HepG2 (cell line): ENCODE data around the gene PASD1. TPM values are rescaled to one million over a fixed set of nuclear protein-coding genes. Genes with fewer than 3 reads are reported as not detected.

ENCODE experiments used
- ZSCAN9 ChIP-seq: IDR thresholded peaks from 2 replicates; pipeline ENCODE4 v1.6.1; 2016; ENCODE audit warnings: borderline replicate concordance
- polyA plus RNA-seq, 8 experiments: library from polyadenylated mRNA; depleted of rRNA in 3 of 8; stranded (reverse) in 7 of 8; unstranded in 1 of 8; fragments of >200 nt; fragmentation: Illumina TruSeq in 4 of 8; extraction: Trizol in 4 of 8; gene quantifications; 2 replicates each; pipeline versions ENCODE4 v1.2.1 to v1.2.3, GENCODE V29; 2011 to 2016; ENCODE audit warnings: low read depth in 4 of 8, missing spikeins in 1 of 8, mixed read lengths in 1 of 8; ENCODE audit not compliant: insufficient read depth in 1 of 8
- total RNA-seq, 5 experiments: library from RNA; depleted of rRNA; stranded (reverse); fragments of >200 nt; fragmentation: Illumina TruSeq; extraction: Trizol; gene quantifications; 2 replicates each; pipeline ENCODE4 v1.2.3, GENCODE V29; 2016; ENCODE audit warnings: low read depth in 1 of 5
- TF ChIP-seq, protein P1 (sequence below), 2 experiments: sonication (generic) in 1 of 2; formaldehyde crosslinking in 1 of 2; IDR thresholded peaks; 2 replicates each; pipeline versions ENCODE4 v1.4.0 to v1.6.1; 2016 to 2020; ENCODE audit warnings: borderline replicate concordance in 1 of 2, low read depth in 1 of 2, mild to moderate bottlenecking in 1 of 2, missing genetic modification reagents in 1 of 2
- TF ChIP-seq, protein P2 (sequence below): sonication (generic); formaldehyde crosslinking; IDR thresholded peaks from 2 replicates; pipeline ENCODE4 v1.4.0; 2020; ENCODE audit warnings: missing genetic modification reagents, mild to moderate bottlenecking, borderline replicate concordance
- TF ChIP-seq, protein P3 (sequence below): IDR thresholded peaks from 2 replicates; pipeline ENCODE4 v1.6.1; 2018; ENCODE audit warnings: missing genetic modification reagents
- TF ChIP-seq, protein P4 (sequence below): sonication (generic); formaldehyde crosslinking; IDR thresholded peaks from 2 replicates; pipeline ENCODE4 v1.5.0; 2020; ENCODE audit warnings: mild to moderate bottlenecking, missing genetic modification reagents, borderline replicate concordance

PASD1 gene
- total and polyA plus RNA-seq, 2 of the 13 experiments (the other 11 are each of a cell fraction or from before 2014, with no cell fraction given) = not detected

DNA sequence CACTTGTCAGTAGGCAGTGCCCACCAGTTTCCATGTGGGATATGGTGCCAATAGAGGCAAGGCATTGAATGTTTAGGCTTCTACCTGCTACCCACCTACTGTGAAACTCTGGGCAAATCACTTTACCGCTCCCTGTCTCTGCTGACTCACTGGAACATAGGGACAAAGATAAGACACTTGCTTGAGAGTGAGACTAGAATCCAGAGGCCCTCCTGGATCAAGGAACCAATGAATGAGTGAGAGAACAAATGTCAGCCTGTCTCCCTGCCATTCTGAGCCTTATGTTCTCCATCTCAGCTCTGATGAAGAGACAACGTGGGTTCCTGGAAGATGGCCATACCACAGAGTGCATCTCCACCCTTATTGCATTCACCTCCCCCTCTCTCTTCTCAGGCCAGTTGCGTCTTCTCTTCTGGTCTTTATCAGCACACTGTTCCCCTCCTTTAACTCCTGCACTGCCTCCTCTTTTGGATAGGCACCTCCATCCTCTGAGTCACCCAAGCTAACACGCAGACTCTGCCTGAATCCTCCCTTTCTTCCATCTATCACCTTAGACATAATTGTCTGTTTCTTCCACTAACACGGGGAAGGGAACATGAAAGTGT is 116.4 kb downstream of the PASD1 start (continued):
- TF ChIP-seq, protein P1, sequence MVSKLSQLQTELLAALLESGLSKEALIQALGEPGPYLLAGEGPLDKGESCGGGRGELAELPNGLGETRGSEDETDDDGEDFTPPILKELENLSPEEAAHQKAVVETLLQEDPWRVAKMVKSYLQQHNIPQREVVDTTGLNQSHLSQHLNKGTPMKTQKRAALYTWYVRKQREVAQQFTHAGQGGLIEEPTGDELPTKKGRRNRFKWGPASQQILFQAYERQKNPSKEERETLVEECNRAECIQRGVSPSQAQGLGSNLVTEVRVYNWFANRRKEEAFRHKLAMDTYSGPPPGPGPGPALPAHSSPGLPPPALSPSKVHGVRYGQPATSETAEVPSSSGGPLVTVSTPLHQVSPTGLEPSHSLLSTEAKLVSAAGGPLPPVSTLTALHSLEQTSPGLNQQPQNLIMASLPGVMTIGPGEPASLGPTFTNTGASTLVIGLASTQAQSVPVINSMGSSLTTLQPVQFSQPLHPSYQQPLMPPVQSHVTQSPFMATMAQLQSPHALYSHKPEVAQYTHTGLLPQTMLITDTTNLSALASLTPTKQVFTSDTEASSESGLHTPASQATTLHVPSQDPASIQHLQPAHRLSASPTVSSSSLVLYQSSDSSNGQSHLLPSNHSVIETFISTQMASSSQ (IDR thresholded peaks at IDR 0.05; ENCODE audit: low read depth) = no peak
- TF ChIP-seq, protein P1 (CRISPR knock-in tag; IDR thresholded peaks at IDR 0.05; ENCODE audit: borderline replicate concordance) = no peak
- no peak for TF ChIP-seq ZSCAN9 (CRISPR knock-in tag)
- TF ChIP-seq, protein P2, sequence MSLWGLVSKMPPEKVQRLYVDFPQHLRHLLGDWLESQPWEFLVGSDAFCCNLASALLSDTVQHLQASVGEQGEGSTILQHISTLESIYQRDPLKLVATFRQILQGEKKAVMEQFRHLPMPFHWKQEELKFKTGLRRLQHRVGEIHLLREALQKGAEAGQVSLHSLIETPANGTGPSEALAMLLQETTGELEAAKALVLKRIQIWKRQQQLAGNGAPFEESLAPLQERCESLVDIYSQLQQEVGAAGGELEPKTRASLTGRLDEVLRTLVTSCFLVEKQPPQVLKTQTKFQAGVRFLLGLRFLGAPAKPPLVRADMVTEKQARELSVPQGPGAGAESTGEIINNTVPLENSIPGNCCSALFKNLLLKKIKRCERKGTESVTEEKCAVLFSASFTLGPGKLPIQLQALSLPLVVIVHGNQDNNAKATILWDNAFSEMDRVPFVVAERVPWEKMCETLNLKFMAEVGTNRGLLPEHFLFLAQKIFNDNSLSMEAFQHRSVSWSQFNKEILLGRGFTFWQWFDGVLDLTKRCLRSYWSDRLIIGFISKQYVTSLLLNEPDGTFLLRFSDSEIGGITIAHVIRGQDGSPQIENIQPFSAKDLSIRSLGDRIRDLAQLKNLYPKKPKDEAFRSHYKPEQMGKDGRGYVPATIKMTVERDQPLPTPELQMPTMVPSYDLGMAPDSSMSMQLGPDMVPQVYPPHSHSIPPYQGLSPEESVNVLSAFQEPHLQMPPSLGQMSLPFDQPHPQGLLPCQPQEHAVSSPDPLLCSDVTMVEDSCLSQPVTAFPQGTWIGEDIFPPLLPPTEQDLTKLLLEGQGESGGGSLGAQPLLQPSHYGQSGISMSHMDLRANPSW = no peak
- TF ChIP-seq, protein P3, sequence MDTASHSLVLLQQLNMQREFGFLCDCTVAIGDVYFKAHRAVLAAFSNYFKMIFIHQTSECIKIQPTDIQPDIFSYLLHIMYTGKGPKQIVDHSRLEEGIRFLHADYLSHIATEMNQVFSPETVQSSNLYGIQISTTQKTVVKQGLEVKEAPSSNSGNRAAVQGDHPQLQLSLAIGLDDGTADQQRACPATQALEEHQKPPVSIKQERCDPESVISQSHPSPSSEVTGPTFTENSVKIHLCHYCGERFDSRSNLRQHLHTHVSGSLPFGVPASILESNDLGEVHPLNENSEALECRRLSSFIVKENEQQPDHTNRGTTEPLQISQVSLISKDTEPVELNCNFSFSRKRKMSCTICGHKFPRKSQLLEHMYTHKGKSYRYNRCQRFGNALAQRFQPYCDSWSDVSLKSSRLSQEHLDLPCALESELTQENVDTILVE (CRISPR knock-in tag) = no peak
- TF ChIP-seq, protein P4, sequence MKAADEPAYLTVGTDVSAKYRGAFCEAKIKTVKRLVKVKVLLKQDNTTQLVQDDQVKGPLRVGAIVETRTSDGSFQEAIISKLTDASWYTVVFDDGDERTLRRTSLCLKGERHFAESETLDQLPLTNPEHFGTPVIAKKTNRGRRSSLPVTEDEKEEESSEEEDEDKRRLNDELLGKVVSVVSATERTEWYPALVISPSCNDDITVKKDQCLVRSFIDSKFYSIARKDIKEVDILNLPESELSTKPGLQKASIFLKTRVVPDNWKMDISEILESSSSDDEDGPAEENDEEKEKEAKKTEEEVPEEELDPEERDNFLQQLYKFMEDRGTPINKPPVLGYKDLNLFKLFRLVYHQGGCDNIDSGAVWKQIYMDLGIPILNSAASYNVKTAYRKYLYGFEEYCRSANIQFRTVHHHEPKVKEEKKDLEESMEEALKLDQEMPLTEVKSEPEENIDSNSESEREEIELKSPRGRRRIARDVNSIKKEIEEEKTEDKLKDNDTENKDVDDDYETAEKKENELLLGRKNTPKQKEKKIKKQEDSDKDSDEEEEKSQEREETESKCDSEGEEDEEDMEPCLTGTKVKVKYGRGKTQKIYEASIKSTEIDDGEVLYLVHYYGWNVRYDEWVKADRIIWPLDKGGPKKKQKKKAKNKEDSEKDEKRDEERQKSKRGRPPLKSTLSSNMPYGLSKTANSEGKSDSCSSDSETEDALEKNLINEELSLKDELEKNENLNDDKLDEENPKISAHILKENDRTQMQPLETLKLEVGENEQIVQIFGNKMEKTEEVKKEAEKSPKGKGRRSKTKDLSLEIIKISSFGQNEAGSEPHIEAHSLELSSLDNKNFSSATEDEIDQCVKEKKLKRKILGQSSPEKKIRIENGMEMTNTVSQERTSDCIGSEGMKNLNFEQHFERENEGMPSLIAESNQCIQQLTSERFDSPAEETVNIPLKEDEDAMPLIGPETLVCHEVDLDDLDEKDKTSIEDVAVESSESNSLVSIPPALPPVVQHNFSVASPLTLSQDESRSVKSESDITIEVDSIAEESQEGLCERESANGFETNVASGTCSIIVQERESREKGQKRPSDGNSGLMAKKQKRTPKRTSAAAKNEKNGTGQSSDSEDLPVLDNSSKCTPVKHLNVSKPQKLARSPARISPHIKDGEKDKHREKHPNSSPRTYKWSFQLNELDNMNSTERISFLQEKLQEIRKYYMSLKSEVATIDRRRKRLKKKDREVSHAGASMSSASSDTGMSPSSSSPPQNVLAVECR = no peak
